Testis (tissue), 3 donors: Measurements from ENCODE around the gene ACSL6. TPM values are rescaled to one million over a fixed set of nuclear protein-coding genes. Genes with fewer than 3 reads are reported as not detected.

Source experiments
- DNase-seq: peaks from one replicate; pipeline ENCODE4 v3.0.0-alpha.2; 2019
- H3K27ac ChIP-seq, 2 donors: fragments of 200-600 bp; sonication (generic); one replicate each; pipeline ENCODE4 v1.5.1; 2019
- H3K27me3 ChIP-seq: fragments of 200-600 bp; sonication (generic); one replicate; pipeline ENCODE4 v1.5.1; 2019
- H3K36me3 ChIP-seq: fragments of 200-600 bp; sonication (generic); one replicate; pipeline ENCODE4 v1.5.1; 2017; ENCODE audit warnings: low read depth; ENCODE audit errors: missing control alignments
- H3K4me1 ChIP-seq: fragments of 200-600 bp; sonication (generic); one replicate; pipeline ENCODE4 v1.5.1; 2019
- H3K4me3 ChIP-seq, 2 donors: fragments of 200-600 bp; sonication (generic); one replicate each; pipeline ENCODE4 v1.5.1; 2017 to 2019
- H3K9me3 ChIP-seq: fragments of 200-600 bp; sonication (generic); one replicate; pipeline ENCODE4 v1.5.1; 2017
- CTCF ChIP-seq, 3 experiments: fragments of 450-650 bp in 2 of 3; fragments of 200-600 bp in 1 of 3; sonication (generic) in 1 of 3; IDR thresholded peaks; one replicate each; pipeline ENCODE4 v1.5.1; 2016 to 2019; ENCODE audit warnings: antibody characterized with exemption in 3 of 3, mild to moderate bottlenecking in 2 of 3, moderate library complexity in 1 of 3
- POLR2A ChIP-seq: fragments of 450-650 bp; IDR thresholded peaks from one replicate; pipeline ENCODE4 v1.6.1; 2017; ENCODE audit warnings: antibody characterized with exemption, mild to moderate bottlenecking, moderate library complexity
- whole genome bisulfite sequencing, 2 donors: methylation state at CpG; one replicate each; pipeline ENCODE4 v1.1.5; 2018; 5-methylcytosine and 5-hydroxymethylcytosine counted together
- intact Hi-C: fragments of 100-400 bp; cut with DNase I; formaldehyde crosslinking; loops from one replicate; pipeline ENCODE4 v1.15.1; 2023; ENCODE audit warnings: low total_unique reads
- polyA plus RNA-seq: library from polyadenylated mRNA; stranded (reverse); fragments of 350-450 nt; fragmentation: Illumina TruSeq; extraction: RNeasy Lipid Tissue Mini Kit (QIAGEN cat#74804); gene quantifications from one replicate; pipeline ENCODE4 v1.2.3, GENCODE V29; 2014; ENCODE audit warnings: low read depth, low replicate concordance; ENCODE audit not compliant: insufficient read depth
- total RNA-seq, 2 donors: library from RNA; depleted of rRNA; stranded (reverse); fragments of >200 nt; gene quantifications; one replicate each; pipeline ENCODE4 v1.2.3, GENCODE V29; 2016

Gene ACSL6
- total and polyA plus RNA-seq, 3 donors from 2014 or later = 38.5 to 98.7 (median 44.9) TPM

GRCh38 chr5:131945551-131946168 lies 65.8 kb downstream of the ACSL6 start, which contains the start of gene MEIKIN:
TSS of gene MEIKIN (minus strand) at chr5:131945663. CDS start at chr5:131945505, 158 bp downstream.
- no peaks in the 10 kb centered on the region for H3K27me3 ChIP-seq
- H3K4me3 ChIP-seq = peak within 1 kb of the TSS; percentile 34 to 52
- no peaks in the 10 kb centered on the region for H3K36me3 ChIP-seq
- no peaks in the 10 kb centered on the region for H3K4me1 ChIP-seq
- WGBS, 2 donors = 55 to 71% methylated on average over 24 of the region's 24 CpGs
- peak; percentile 74 for DNase-seq
- TF ChIP-seq CTCF (IDR thresholded peaks at IDR 0.05) (no peak), POLR2A (no peak)
- H3K27ac ChIP-seq = peak within 1 kb of the TSS; percentile 24 to 66
- no peaks in the 10 kb centered on the region for H3K9me3 ChIP-seq
- intact Hi-C loops = no loop called here

- no peaks in the 10 kb centered on the region for H3K9me3 ChIP-seq
- no peaks in the 10 kb centered on the region for H3K4me1 ChIP-seq
- peak overlapping the region; percentile 34 to 52 for H3K4me3 ChIP-seq
- TF ChIP-seq CTCF (IDR thresholded peaks at IDR 0.05) (no peak), POLR2A (no peak)
- 55 to 68% methylated on average over 35 to 37 of the region's 37 CpGs for WGBS, 2 donors
- no peaks in the 10 kb centered on the region for H3K27me3 ChIP-seq
- peak; percentile 24 for DNase-seq
- intact Hi-C loops = no loop called here
- H3K36me3 ChIP-seq = no peaks in the 10 kb centered on the region
- peak overlapping the region; percentile 24 to 66 for H3K27ac ChIP-seq
Measured at GRCh38 chr5:131944702-131945550, 66.5 kb downstream of the ACSL6 start.

- no peak for DNase-seq
- no peaks in the 10 kb centered on the region for H3K27me3 ChIP-seq
- H3K4me3 ChIP-seq = no peak overlapping the region
- H3K27ac ChIP-seq = peak overlapping the region in 1 of 2 donors; percentile 39
- no peaks in the 10 kb centered on the region for H3K36me3 ChIP-seq
- intact Hi-C loops = no loop called here
- WGBS, 2 donors = 79 to 93% methylated on average over 2 of the region's 2 CpGs
- no peaks in the 10 kb centered on the region for H3K9me3 ChIP-seq
- TF ChIP-seq CTCF (IDR thresholded peaks at IDR 0.05) (no peak), POLR2A (no peak)
- H3K4me1 ChIP-seq = no peaks in the 10 kb centered on the region
Measured at GRCh38 chr5:131943916-131944315, 67.5 kb downstream of the ACSL6 start.

- intact Hi-C loops = no loop called here
- Histone ChIP-seq H3K4me3 (no peak overlapping the region), H3K36me3 (no peaks in the 10 kb centered on the region), H3K27me3 (no peaks in the 10 kb centered on the region), H3K9me3 (no peaks in the 10 kb centered on the region), H3K27ac (no peak overlapping the region), H3K4me1 (no peaks in the 10 kb centered on the region)
- no peak for DNase-seq
- TF ChIP-seq CTCF (IDR thresholded peaks at IDR 0.05) = no peak
- no peak for TF ChIP-seq POLR2A
Measured at GRCh38 chr5:131942016-131942415, 69.4 kb downstream of the ACSL6 start.
